ENCODE results near the gene DOHH.

The DOHH gene

DNA sequence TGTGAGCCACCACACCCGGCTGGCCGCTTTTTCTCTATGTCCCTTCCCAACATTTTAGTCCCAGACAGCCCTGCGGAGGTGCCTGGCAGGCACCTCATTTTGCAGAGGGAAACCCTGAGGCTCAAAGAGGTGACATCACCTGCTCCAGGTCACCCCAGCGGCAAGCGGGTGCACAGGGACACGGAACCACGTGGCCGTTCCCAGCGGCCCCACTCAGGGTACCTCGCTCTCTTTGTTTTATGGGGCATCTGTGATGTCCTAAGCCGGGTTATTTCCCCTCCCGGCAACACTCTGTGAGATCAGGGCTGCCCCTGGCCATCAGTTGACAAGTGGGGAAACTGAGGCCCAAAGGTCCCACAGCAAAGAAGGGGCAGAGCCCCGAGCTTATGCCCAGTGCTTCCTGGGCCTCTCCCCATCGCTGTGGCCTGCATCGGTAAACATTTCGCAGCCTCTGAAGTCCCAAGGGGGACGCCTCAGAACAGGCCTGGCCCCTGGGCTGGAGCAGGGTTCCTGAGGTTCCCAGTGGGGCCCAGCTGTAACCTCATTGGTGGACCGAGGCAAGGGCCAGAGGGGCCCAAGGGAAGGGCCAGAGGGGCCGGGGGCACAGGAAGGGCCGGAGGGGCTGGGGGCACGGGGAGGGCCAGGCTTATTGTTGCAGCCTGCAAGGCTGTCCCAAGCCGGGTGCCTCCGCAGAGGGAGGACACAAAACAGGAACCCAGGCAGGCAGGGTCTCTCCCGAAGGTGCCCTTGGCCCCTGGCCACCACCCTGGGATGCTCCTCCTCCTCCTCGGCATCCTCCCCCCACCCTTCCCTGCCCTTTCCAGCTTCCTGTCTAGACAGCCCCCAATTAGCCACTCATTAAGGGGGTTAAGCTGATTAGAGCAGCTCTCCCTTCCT is 59.1 kb downstream of the DOHH start:
- no peak overlapping the region for H3K4me2 ChIP-seq (ENCODE audit: low read length)
- no peaks in the 10 kb centered on the region for H3K4me1 ChIP-seq
- H3K9me3 ChIP-seq (ENCODE audit: control insufficient read depth, low read length): no peaks in the 10 kb centered on the region
- no peaks in the 10 kb centered on the region for H3K27me3 ChIP-seq (ENCODE audit: control insufficient read depth, insufficient read depth, low read length)
- no peak overlapping the region for H3K4me3 ChIP-seq (ENCODE audit: low read depth, low read length)
- H3K79me2 ChIP-seq: peaks cover 73% of the 10 kb centered on the region
- no peak overlapping the region for H3K27ac ChIP-seq
- no peaks in the 10 kb centered on the region for H3K36me3 ChIP-seq (ENCODE audit: control insufficient read depth, insufficient read depth, low read length)
- TF ChIP-seq, protein P1, sequence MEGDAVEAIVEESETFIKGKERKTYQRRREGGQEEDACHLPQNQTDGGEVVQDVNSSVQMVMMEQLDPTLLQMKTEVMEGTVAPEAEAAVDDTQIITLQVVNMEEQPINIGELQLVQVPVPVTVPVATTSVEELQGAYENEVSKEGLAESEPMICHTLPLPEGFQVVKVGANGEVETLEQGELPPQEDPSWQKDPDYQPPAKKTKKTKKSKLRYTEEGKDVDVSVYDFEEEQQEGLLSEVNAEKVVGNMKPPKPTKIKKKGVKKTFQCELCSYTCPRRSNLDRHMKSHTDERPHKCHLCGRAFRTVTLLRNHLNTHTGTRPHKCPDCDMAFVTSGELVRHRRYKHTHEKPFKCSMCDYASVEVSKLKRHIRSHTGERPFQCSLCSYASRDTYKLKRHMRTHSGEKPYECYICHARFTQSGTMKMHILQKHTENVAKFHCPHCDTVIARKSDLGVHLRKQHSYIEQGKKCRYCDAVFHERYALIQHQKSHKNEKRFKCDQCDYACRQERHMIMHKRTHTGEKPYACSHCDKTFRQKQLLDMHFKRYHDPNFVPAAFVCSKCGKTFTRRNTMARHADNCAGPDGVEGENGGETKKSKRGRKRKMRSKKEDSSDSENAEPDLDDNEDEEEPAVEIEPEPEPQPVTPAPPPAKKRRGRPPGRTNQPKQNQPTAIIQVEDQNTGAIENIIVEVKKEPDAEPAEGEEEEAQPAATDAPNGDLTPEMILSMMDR (IDR thresholded peaks at IDR 0.05): no peak
- no peak overlapping the region for H2AFZ ChIP-seq
- no peak overlapping the region for H3K9ac ChIP-seq
